OCI-LY7 (cell line): ENCODE measurements around the gene MRPS2. TPM values are rescaled to one million over a fixed set of nuclear protein-coding genes. Genes with fewer than 3 reads are reported as not detected.

ENCODE experiments used
- BruUV-seq: library from RNA; stranded (reverse); fragments of 400-500 nt; replicated peaks from 2 replicates; lab custom pipeline; 2021; lab: Mats Ljungman, UMichigan
- CTCF ChIA-PET: fragments of 300-600 bp; sonication (Branson Sonifier 250); formaldehyde crosslinking; loops from one replicate; lab custom pipeline; 2022; ENCODE audit warnings: antibody characterized with exemption; ENCODE audit not compliant: unreplicated experiment; lab: Charles Lee
- POLR2A ChIA-PET: fragments of 300-600 bp; sonication (Branson Sonifier 250); formaldehyde crosslinking; loops from one replicate; lab custom pipeline; 2022; ENCODE audit warnings: antibody characterized with exemption; lab: Charles Lee
- DNase-seq: peaks from one replicate; pipeline ENCODE4 v3.0.0-alpha.2; 2015; ENCODE audit warnings: low spot score
- H2AFZ ChIP-seq: fragments of 200-600 bp; sonication (generic), shearing (Covaris generic); 2 replicates; pipeline ENCODE4 v1.6.1; 2014; ENCODE audit warnings: mild to moderate bottlenecking, antibody characterized with exemption, low read length, moderate library complexity
- H3K27ac ChIP-seq: fragments of 200-600 bp; sonication (generic); 2 replicates; pipeline ENCODE4 v1.5.1; 2014; ENCODE audit warnings: mixed run types, low read depth, mild to moderate bottlenecking, moderate library complexity, low read length, inconsistent platforms; ENCODE audit not compliant: poor library complexity, severe bottlenecking
- H3K36me3 ChIP-seq: fragments of 200-600 bp; sonication (generic); 2 replicates; pipeline ENCODE4 v1.6.1; 2014; ENCODE audit warnings: mild to moderate bottlenecking, antibody characterized with exemption, low read length, moderate library complexity, mixed read lengths; ENCODE audit not compliant: insufficient read depth
- H3K4me1 ChIP-seq: fragments of 200-600 bp; sonication (generic); 2 replicates; pipeline ENCODE4 v1.5.1; 2014; ENCODE audit warnings: mild to moderate bottlenecking, low read length; ENCODE audit not compliant: insufficient read depth, poor library complexity, severe bottlenecking
- H3K4me2 ChIP-seq: fragments of 200-600 bp; sonication (generic); 2 replicates; pipeline ENCODE4 v1.6.1; 2014; ENCODE audit warnings: mild to moderate bottlenecking, low read length
- H3K4me3 ChIP-seq: fragments of 200-600 bp; sonication (generic); 2 replicates; pipeline ENCODE4 v1.5.1; 2014; ENCODE audit warnings: mild to moderate bottlenecking, low read depth, low read length; ENCODE audit not compliant: poor library complexity, severe bottlenecking
- H3K79me2 ChIP-seq: fragments of 200-600 bp; sonication (generic); 2 replicates; pipeline ENCODE4 v1.6.1; 2016; ENCODE audit warnings: low read depth, mild to moderate bottlenecking, low read length, moderate library complexity, mixed read lengths; ENCODE audit not compliant: insufficient read depth
- H3K9me2 ChIP-seq: fragments of 200-600 bp; sonication (generic); 2 replicates; pipeline ENCODE4 v1.6.1; 2016; ENCODE audit warnings: mild to moderate bottlenecking, low read length, mixed read lengths; ENCODE audit not compliant: insufficient read depth
- H3K9me3 ChIP-seq: fragments of 200-600 bp; sonication (generic); 2 replicates; pipeline ENCODE4 v1.6.1; 2014; ENCODE audit warnings: mild to moderate bottlenecking, mixed run types, low read length, mixed read lengths
- H4K20me1 ChIP-seq: fragments of 200-600 bp; sonication (generic); 2 replicates; pipeline ENCODE4 v1.6.1; 2014; ENCODE audit warnings: mild to moderate bottlenecking, antibody characterized with exemption, low read length, moderate library complexity, mixed read lengths; ENCODE audit not compliant: insufficient read depth
- EZH2phosphoT487 ChIP-seq: fragments of 200-600 bp; sonication (generic); IDR thresholded peaks from 2 replicates; pipeline ENCODE4 v1.6.1; 2018; ENCODE audit warnings: low read depth, borderline replicate concordance, mild to moderate bottlenecking, mixed run types, antibody characterized with exemption, low read length, moderate library complexity, mixed read lengths
- intact Hi-C: fragments of 100-400 bp; cut with micrococcal nuclease; formaldehyde crosslinking; loops from one replicate; pipeline ENCODE4 v1.10.0; 2022; ENCODE audit not compliant: unreplicated experiment
- total RNA-seq, 2 experiments: library from RNA; depleted of rRNA in 1 of 2; stranded (reverse); fragments of >200 nt in 1 of 2; shearing (Covaris generic) in 1 of 2; gene quantifications; 2 replicates each; pipeline ENCODE4 v1.2.3, GENCODE V29; 2014 to 2022
- TF ChIP-seq, protein P1 (sequence below): fragments of 200-600 bp; sonication (generic); conservative IDR thresholded peaks from 2 replicates; pipeline ENCODE4 v1.5.1; 2014; ENCODE audit warnings: mild to moderate bottlenecking, antibody characterized with exemption, low read length, moderate library complexity, mixed read lengths

The MRPS2 gene
- total RNA-seq, 2 experiments from 2014 or later: 42.7 to 55.7 TPM

DNA sequence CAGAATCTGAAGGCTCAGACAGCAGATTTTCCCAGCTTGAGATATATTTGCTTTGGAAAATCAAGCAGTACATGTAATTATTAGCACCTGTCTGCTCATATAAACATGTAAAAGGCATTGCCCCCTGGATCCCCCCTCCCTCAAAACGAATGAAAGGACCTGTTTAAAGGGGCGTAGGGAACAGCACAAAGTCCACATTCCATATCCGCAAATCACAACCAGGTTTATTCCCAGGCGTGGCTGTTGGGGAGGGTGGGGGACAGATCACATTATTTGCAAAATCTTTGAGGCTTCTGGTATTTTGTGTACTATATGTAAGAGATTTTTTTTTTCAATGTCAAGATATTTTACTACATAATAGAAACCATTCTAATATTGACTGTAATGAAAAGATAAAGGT is 8.7 kb upstream of the MRPS2 start:
- intact Hi-C loops: no loop called here
- Histone ChIP-seq H3K27ac (no peak overlapping the region), H4K20me1 (no peaks in the 10 kb centered on the region), H3K4me3 (no peak overlapping the region), H3K9me3 (no peaks in the 10 kb centered on the region), H3K36me3 (no peaks in the 10 kb centered on the region), H3K4me2 (no peak overlapping the region), H2AFZ (no peak overlapping the region), H3K4me1 (no peaks in the 10 kb centered on the region), H3K79me2 (no peaks in the 10 kb centered on the region), H3K9me2 (no peaks in the 10 kb centered on the region)
- no peak for TF ChIP-seq EZH2phosphoT487
- TF ChIP-seq, protein P1, sequence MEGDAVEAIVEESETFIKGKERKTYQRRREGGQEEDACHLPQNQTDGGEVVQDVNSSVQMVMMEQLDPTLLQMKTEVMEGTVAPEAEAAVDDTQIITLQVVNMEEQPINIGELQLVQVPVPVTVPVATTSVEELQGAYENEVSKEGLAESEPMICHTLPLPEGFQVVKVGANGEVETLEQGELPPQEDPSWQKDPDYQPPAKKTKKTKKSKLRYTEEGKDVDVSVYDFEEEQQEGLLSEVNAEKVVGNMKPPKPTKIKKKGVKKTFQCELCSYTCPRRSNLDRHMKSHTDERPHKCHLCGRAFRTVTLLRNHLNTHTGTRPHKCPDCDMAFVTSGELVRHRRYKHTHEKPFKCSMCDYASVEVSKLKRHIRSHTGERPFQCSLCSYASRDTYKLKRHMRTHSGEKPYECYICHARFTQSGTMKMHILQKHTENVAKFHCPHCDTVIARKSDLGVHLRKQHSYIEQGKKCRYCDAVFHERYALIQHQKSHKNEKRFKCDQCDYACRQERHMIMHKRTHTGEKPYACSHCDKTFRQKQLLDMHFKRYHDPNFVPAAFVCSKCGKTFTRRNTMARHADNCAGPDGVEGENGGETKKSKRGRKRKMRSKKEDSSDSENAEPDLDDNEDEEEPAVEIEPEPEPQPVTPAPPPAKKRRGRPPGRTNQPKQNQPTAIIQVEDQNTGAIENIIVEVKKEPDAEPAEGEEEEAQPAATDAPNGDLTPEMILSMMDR: no peak
- POLR2A ChIA-PET: no interaction called here
- BruUV-seq: no TSS peak
- CTCF ChIA-PET: no interaction called here
- no peak for DNase-seq

DNA sequence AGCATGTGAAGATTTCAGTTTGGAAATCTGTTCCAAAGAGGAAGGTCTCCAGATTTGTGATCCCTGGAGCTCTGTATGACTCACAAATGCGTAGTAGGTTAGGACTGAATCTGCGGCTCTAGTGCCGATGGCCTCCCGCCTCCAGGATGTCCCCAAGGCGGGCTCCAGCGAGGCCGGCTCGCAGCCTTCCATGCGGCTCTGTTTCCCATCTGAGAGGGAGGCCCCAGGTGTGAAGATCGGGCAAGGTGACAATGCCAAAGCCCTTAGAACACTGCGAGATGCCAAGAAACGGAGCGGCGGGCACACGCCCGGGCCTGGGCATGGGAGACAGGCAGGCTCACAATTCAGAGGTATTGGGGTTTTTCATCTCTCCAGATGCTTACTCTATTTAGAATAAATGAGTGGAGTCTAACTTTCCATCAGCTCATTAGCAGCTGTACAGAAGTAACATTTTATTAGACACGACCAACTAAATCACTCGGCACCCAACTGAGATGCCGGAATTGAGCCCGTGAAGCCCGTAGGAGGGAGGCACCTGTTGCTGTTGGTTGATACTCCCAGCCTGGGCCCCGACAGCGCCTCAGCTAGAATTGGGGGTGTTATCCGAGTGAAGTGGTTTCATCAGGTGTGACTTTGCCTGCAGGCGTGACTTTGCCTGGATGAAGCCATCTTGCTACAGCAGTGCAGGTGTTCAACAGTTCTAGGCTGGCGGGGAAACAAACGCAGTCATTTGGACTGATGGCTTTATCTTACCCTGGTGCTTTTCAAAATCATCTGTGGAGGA is 7.4 kb upstream of the MRPS2 start:
- DNase-seq: no peak
- Histone ChIP-seq H3K4me3 (no peak overlapping the region), H3K27ac (no peak overlapping the region), H4K20me1 (no peaks in the 10 kb centered on the region), H2AFZ (no peak overlapping the region), H3K4me1 (no peaks in the 10 kb centered on the region), H3K79me2 (no peaks in the 10 kb centered on the region), H3K9me3 (no peaks in the 10 kb centered on the region), H3K9me2 (no peaks in the 10 kb centered on the region), H3K4me2 (no peak overlapping the region), H3K36me3 (no peaks in the 10 kb centered on the region)
- POLR2A ChIA-PET: interaction anchor here (0.6 kb wide), 2 partner anchors 19 to 1726 kb away, joined by 3 to 4 read pairs; no protein-coding TSS in a partner anchor
- no TSS peak for BruUV-seq
- CTCF ChIA-PET: no interaction called here
- no peak for TF ChIP-seq EZH2phosphoT487
- TF ChIP-seq, protein P1: no peak
- intact Hi-C loops: no loop called here
